NCI-H510A (cell line): ENCODE results near the gene NDE1.
"Not testable (repeated sequence)": the region's sequence is repeated elsewhere in the genome, so short reads cannot be mapped to it uniquely, and the experiment has no call there.

ENCODE experiments used
- DNase-seq: peaks from one replicate; lab custom pipeline; 2025; lab: John Stamatoyannopoulos, UW

The NDE1 gene

GRCh38 chr16:15620611-15621195 is 29.3 kb upstream of the NDE1 start:
- DNase-seq: no peak

DNA sequence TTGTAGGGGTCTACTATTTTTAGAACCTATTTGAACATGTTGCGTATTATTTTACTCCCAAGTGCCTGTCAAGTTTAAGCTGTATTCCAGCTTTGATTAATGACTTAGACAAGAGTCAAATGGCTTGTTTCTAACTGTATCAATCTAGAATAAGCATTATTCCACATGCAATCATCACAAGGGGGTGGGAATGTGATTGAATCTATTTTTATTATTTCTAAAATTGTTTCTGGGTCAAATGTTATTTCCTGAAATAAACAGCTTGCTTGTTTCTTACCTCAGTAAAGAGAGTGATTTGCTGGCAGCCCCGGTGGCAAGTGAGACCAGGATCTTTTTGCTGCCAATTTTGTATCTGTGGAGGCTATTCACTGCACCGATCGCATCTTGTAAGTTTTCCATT is 28.6 kb upstream of the NDE1 start:
- no peak for DNase-seq

GRCh38 chr16:15621889-15622288 is 28.2 kb upstream of the NDE1 start:
- no peak for DNase-seq

DNA sequence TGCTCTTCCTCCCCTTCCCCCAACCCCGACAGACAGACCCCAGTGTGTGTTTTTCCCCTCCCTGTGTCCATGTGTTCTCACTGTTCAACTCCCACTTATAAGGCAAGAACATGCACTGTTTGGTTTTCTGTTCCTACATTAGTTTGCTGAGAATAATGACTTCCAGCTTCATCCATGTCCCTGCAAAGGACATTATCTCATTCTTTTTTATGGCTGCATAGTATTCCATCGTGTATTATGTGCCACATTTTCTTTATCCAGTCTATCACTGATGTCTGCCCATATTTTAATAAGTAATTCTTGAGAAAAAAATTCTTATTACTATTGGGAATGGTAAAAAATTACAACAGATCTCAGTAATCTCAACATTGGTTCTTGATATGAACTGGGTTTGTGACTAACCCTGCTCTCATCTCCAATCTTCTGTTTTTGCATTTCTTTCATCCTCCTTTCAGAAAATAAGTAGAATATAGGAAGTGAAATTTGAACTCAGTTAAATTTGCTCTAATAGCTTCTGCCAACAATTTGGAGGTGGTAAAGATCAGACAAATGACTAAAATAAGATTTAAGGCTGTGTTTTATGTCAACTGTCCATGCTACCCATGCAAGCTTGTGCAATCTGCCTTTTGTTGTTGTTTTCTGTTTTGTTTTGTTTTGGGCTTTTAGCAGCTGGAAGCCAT is 18.2 kb upstream of the NDE1 start:
- no peak for DNase-seq

DNA sequence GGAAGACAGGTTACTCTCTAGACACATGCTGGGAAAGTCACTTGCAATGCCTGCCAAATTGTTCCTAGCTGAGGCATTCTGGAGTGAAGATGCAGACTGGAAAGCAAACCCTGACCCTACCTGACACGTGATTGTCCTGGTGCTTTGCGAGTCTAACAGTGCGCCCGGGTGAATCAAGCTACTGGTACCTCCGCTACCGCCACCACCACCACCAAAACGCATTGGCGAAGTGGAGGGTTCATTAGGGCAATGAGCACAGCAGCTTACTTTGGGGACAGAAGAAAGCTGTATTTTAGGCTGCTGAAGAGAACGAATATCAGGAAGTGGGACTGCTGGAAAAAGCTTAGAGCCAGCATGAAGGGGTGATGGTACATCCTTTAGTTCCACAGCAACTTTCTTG is 14.1 kb upstream of the NDE1 start:
- DNase-seq: no peak

GRCh38 chr16:15636392-15636873 is 13.6 kb upstream of the NDE1 start:
- DNase-seq: no peak

GRCh38 chr16:15639061-15639568 is 10.9 kb upstream of the NDE1 start:
- no peak for DNase-seq

DNA sequence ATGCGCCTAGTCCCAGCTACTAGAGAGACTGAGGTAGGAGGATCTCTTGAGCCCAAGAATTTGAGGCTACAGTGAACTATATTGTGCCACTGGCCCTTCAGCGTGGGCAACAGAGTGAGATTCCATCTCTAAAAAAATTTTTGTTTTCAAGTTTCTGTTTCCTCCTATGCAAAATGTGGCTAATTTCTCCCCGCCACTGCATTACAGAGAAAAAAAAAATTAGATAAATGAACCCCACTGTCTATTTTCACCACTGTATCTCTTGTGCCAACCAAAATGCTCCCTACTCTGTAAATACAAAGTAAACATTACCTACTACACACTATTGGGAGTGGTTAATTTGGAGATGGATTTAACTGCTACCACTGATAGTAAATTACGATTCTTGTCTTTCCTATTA is 9.1 kb upstream of the NDE1 start:
- no peak for DNase-seq

DNA sequence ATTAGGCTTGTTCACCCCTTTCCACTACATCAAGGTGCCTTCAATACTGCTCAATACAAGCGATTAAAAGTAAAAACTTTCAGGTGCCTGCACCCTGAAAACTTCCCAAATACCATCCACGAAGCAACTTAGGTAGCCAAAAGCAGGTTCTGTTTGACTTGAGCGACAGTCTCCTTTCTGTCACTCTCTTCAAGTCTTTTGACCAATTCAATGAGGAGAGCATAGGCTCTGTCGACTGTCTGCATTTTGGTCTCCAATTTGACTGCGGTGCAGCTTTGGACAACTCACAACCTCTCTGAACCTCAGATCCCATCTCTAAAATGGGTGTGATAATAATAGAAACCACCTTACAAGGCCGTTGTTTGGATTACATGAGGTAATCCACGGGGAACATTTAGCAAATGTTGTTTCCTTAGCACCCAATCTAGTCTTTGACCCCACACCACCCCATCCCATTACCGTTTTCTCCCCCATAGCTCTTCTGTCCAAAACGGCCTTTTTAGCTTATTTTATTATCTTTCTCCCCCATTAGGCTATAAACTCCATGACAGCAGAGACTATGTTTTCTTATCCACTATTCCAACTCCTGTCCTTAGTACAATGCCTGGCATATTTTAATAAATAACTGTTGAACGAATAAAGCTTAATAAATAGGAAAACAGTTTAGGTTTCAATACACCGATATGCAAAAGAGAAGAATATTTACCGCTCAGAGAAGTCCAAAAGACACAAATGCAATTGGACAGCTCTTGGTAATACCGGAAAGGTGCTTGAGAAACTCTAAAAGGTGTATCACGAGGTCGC is 8.1 kb upstream of the NDE1 start:
- no peak for DNase-seq

- peak; percentile 92 for DNase-seq
These were observed 7.4 kb upstream of the NDE1 start for GRCh38 chr16:15642557-15643047.

DNA sequence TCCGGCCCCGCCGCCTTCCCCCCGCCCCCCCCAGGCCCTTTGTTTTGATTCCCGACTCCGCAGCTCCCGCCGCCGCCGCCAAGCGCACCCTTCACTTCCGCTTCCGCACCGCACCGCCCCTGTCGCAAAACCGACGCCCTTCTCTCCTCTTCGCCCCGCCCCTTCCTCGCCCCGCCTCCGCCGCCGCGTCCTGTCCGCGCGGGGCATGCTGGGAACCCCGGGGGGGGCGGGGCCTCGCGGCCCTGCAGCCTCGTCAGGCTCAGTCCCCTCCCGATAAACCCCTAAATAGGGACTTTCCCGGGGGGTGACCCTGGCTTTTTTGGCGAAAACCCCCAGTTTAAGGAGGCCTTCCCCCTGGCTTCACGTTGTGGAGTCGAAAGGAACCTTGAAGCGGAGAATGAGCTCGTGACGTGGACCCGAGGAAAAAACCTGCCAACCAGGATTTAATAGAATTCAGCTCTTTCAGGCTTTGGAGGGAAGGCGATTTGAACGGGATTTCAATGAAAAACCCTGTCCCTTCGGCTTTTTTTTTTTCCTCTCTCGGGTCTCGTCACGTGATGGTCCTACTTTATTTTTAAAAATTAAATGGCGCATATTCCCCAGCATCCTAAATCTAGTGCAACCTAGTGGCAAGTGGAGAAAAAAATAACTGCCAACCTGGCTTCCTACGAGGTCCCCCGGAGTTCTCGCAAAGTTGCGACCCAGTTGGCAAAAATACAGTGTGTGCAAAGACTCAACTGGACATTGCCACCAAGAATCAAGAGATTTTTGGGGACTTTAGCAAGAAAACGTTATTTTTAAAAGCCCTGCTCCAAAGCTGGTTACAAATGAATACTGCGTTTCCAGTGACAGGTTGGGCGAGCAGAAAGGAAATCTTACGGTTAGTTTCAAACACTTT is 6.7 kb upstream of the NDE1 start, which contains the start of gene MARF1:
Gene MARF1 (minus strand): TSS at position 107 of the 898 bp plus-strand sequence. CDS start 3,921 bp downstream, outside the sequence.
- peak; percentile 99 for DNase-seq

- DNase-seq: no peak
These were observed 6.1 kb upstream of the NDE1 start for GRCh38 chr16:15643946-15644250.

GRCh38 chr16:15644267-15644961 is 5.6 kb upstream of the NDE1 start:
- peak; percentile 69 for DNase-seq

DNA sequence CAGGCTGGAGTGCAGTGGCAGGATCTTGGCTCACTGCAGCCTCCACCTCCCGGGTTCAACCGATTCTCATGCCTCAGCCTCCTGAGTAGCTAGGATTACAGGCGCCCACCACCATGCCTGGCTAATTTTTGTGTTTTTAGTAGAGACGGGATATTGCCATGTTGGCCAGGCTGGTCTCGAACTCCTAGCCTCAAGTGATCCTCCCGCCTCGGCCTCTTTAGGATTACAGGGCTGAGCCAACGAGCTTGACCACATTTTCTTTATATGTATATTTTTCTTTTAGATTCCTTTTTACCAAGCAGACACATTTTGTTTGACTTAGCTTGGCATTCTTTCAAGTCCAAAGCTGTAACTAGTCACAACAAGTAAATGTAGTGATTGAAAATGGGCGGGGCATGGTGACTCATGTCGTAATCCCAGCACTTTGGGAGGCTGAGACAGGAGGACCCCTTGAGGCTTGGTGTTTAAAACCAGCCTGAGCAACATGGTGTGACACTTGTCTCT is 5.0 kb upstream of the NDE1 start:
- peak; percentile 42 for DNase-seq

DNA sequence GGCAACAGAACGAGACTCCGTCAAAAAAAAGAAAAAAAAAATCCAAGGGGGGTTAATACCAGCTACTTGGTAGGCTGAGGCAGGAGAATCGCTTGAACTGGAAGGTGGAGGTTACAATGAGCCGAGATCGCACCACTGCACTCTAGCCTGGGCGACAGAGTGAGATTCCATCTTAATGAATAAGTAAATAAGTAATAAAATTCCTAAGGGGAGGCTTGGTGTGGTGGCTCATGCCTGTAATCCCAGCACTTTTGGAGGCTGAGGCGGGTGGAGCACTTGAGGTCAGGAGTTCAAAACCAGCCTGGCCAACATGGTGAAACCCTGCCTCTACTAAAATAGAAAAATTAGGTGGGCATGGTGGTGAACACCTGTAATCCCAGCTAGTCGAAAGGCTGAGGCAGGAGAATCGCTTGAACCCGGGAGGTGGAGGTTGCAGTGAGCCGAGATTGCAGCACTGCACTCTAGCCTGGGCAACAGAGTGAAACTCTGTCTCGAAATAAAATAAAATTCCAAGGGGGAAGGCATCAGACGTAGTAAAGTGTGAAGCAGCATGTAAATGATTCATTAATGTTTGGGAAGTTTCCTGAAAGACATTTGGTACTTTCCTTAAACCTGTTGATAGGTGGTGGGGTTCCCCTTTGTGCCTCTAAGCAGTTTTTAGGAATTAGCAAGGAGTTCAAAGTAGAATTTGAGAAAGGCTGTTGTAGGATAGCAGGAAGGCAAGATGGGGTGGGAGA is 3.3 kb upstream of the NDE1 start:
- not testable (repeated sequence) for DNase-seq

DNA sequence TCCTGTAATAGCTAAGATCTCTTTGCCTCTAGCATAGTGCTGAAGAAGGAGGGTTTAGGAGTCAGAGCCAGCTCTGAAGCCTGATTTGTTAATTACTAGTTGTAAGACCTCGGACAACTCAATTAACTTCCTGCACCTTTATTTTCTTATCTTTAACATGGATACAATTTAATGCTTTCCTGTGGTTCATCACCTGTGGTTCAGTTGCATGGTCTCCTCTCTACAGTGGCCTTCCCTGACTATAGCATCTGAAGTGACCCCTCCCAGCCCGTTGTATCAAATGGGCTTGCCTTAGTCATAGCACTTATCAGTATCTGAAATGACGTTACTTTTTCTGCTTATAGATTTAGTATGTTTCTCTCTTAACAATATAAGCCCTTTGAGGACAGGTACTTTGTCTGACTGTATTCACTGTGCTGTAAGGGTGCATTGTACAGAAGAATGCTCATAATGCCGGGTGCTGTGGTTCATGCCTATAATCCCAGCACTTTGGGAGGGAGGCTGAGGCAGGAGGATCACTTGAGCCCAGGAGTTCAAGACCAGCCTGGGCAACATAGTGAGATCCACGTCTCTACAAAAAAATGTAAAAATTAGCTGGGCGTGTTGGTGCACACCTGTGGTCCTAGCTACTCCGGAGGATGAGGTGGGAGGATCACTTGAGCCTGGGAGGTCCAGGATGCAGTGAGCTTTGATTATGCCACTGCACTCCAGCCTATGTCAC is 2.6 kb upstream of the NDE1 start:
- DNase-seq: no peak

DNA sequence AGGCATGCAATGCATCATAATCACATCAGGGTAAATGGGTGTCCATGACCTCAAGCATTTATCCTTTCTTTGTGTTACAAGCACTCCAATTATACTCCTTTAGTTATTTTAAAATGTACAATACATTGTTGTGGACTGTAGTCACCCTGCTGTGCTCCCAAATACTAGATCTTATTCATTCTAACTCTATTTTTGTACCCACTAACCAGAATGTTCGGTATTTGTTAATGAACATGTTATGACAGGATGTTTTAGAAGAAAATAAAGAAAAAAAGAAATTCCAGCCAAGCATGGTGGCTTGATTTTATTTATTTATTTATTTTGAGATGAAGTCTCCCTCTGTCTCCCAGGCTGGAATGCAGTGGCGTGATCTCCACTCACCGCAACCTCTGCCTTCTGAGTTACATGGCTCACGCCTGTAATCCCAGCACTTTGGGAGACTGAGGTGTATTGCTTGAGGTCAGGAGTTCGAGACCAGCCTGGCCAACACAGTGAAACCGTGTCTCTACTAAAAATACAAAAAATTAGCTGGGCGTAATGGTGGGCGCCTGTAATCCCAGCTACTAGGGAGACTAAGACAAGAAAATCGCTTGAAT is 1.8 kb upstream of the NDE1 start:
- DNase-seq: no peak

GRCh38 chr16:15649311-15649710 is 734 bp upstream of the NDE1 start:
- DNase-seq: not testable (repeated sequence)

DNA sequence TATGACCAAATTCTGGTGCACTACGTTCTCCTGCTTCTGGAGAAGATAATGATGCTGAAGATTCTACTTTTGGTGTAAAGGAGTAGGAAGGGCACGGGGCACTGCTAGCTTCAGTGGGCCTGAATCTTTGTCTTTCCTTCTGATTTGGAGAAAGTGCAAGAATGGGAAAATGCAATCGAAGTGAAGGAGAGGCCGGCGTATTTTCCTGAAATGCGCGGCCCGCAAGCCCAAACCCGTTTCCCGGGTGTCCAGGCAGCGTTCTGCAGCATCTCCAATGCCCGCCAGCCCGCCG is 372 bp upstream of the NDE1 start:
- DNase-seq: no peak
